AG09319 (cell line): Measurements from ENCODE around the gene GLI2.

Source experiments
- DNase-seq: peaks from one replicate; pipeline ENCODE4 v3.0.0-alpha.2; 2010; ENCODE audit warnings: low read depth; ENCODE audit errors: extremely low read depth
- TF ChIP-seq, protein P1 (sequence below): IDR thresholded peaks from 2 replicates; pipeline ENCODE4 v1.5.1; 2011; ENCODE audit warnings: low read depth, mild to moderate bottlenecking, inconsistent platforms, low read length, moderate library complexity

Gene GLI2

DNA sequence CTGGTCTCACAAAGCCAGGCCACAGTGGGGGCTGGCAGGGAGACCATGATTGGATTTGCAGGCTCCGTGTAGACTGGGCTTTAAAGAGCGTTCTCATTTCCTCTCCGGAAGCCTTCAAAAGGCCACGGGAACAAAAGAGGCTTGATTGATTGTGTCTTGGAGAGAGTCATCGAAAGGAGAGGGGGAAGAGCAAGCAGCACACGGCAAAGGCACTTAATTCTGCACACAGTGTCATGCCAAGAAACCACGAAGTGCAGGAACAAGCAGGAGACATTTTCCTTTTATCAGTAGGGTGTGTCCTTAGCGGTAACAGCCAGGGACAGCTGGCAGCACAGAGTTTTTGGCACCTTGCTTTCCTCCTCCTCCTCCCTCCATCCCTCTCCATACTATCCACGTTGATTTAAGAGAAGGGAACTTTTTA is 47.7 kb downstream of the GLI2 start:
- TF ChIP-seq, protein P1, sequence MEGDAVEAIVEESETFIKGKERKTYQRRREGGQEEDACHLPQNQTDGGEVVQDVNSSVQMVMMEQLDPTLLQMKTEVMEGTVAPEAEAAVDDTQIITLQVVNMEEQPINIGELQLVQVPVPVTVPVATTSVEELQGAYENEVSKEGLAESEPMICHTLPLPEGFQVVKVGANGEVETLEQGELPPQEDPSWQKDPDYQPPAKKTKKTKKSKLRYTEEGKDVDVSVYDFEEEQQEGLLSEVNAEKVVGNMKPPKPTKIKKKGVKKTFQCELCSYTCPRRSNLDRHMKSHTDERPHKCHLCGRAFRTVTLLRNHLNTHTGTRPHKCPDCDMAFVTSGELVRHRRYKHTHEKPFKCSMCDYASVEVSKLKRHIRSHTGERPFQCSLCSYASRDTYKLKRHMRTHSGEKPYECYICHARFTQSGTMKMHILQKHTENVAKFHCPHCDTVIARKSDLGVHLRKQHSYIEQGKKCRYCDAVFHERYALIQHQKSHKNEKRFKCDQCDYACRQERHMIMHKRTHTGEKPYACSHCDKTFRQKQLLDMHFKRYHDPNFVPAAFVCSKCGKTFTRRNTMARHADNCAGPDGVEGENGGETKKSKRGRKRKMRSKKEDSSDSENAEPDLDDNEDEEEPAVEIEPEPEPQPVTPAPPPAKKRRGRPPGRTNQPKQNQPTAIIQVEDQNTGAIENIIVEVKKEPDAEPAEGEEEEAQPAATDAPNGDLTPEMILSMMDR = no peak
- no peak for DNase-seq

GRCh38 chr2:120783969-120784372 is 48.3 kb downstream of the GLI2 start:
- TF ChIP-seq, protein P1 = no peak
- DNase-seq = no peak
